ENCODE data around the gene MACROH2A2.
"Not testable (repeated sequence)": the region's sequence is repeated elsewhere in the genome, so short reads cannot be mapped to it uniquely, and the experiment has no call there.

Gene MACROH2A2

GRCh38 chr10:70132098-70133029 is 79.7 kb downstream of the MACROH2A2 start, which contains the start of gene AIFM2:
TSS of gene AIFM2 (minus strand) at chr10:70132825. CDS start at chr10:70124084, 8,741 bp downstream.
- DNase-seq, result peak; percentile 38

GRCh38 chr10:70135046-70135445 is 82.4 kb downstream of the MACROH2A2 start:
- DNase-seq, result no peak

- DNase-seq, result no peak
These were observed 83.0 kb downstream of the MACROH2A2 start for GRCh38 chr10:70135684-70136083.

- DNase-seq, result no peak
These were observed 84.5 kb downstream of the MACROH2A2 start for GRCh38 chr10:70137135-70137534.

- no peak for DNase-seq
These were observed 85.6 kb downstream of the MACROH2A2 start for GRCh38 chr10:70137927-70138883.

- no peak for DNase-seq
These were observed 86.7 kb downstream of the MACROH2A2 start for GRCh38 chr10:70139151-70139996.

GRCh38 chr10:70139997-70140250 is 87.3 kb downstream of the MACROH2A2 start:
- DNase-seq, result no peak

- no peak for DNase-seq
These were observed 87.7 kb downstream of the MACROH2A2 start for GRCh38 chr10:70140297-70140696.

- DNase-seq, result no peak
These were observed 89.9 kb downstream of the MACROH2A2 start for GRCh38 chr10:70142555-70142954.

GRCh38 chr10:70144372-70145110 is 91.9 kb downstream of the MACROH2A2 start:
- no peak for DNase-seq

- DNase-seq, result no peak
These were observed 92.6 kb downstream of the MACROH2A2 start for GRCh38 chr10:70145166-70145665.

- DNase-seq, result no peak
These were observed 93.2 kb downstream of the MACROH2A2 start for GRCh38 chr10:70145666-70146488.

- no peak for DNase-seq
These were observed 94.0 kb downstream of the MACROH2A2 start, which contains the start of gene TYSND1 for GRCh38 chr10:70146489-70147258. TSS of gene TYSND1 (minus strand) at chr10:70146700. CDS start at chr10:70146586, 114 bp downstream.

- no peak for DNase-seq
These were observed 94.6 kb downstream of the MACROH2A2 start for GRCh38 chr10:70147259-70147625.

GRCh38 chr10:70148516-70148915 is 95.9 kb downstream of the MACROH2A2 start:
- DNase-seq, result no peak

- no peak for DNase-seq
These were observed 102.7 kb downstream of the MACROH2A2 start for GRCh38 chr10:70155255-70155838.

- no peak for DNase-seq
These were observed 105.5 kb downstream of the MACROH2A2 start for GRCh38 chr10:70158113-70158512.

- DNase-seq, result not testable (repeated sequence)
These were observed 106.7 kb downstream of the MACROH2A2 start for GRCh38 chr10:70159366-70159765.

GRCh38 chr10:70160798-70161197 is 108.2 kb downstream of the MACROH2A2 start:
- no peak for DNase-seq

Measured in cortex of kidney (tissue), 1 donor.